Fibroblast of villous mesenchyme (primary cell): Measurements from ENCODE around the gene TGFBRAP1. TPM values are rescaled to one million over a fixed set of nuclear protein-coding genes. Genes with fewer than 3 reads are reported as not detected.

Experiments
- DNase-seq: peaks from one replicate; pipeline ENCODE4 v3.0.0-alpha.2; 2010; ENCODE audit warnings: low read depth
- H3K4me3 ChIP-seq: 2 replicates; pipeline ENCODE4 v1.5.1; 2011; ENCODE audit warnings: low read depth, mild to moderate bottlenecking, low read length
- CTCF ChIP-seq: IDR thresholded peaks from 2 replicates; pipeline ENCODE4 v1.5.1; 2012; ENCODE audit warnings: low read depth, mild to moderate bottlenecking, low read length; ENCODE audit not compliant: insufficient read depth
- total RNA-seq: library from RNA; depleted of rRNA; stranded (reverse); fragments of >200 nt; gene quantifications from 2 replicates; pipeline ENCODE4 v1.2.3, GENCODE V29; 2012

The TGFBRAP1 gene
- total RNA-seq, 1 donor, result 29.4 TPM

DNA sequence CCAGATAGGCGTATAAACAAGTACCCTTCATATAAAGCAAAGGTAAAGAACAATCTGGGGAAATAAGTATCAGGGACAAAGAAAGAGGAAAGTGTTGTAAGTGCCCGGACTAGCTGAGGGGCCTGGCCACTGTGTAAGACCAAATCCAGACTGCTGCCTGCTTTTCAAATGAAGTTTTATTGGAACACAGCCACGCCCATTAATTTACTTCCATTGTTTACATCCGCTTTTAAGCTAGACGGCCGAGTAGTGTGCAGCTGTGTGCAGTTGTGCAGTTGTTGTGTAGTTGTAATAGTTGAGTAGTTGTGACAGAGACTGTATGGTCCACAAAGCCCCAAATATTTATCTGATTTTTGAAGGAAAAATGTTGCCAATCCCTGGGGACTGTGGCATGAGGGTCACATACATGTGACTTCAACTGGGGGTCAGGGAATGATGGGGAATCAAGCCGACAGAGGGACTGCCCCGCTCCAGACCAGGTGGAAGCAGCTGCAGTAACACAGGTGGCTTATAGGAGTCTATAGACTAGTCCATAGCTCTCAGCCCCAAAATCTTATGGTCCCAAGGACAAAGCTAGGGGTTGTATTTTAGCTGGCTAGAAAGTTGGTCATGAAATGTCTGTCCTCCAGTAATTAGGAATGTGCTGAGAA lies 39.3 kb upstream of the TGFBRAP1 start:
- no peak for DNase-seq
- H3K4me3 ChIP-seq, result no peak overlapping the region
- TF ChIP-seq CTCF, result no peak

- no peak overlapping the region for H3K4me3 ChIP-seq
- no peak for DNase-seq
- no peak for TF ChIP-seq CTCF
These were observed 35.7 kb upstream of the TGFBRAP1 start for GRCh38 chr2:105365206-105365605.

GRCh38 chr2:105364436-105365139 lies 35.1 kb upstream of the TGFBRAP1 start:
- no peak for DNase-seq
- no peak overlapping the region for H3K4me3 ChIP-seq
- no peak for TF ChIP-seq CTCF

DNA sequence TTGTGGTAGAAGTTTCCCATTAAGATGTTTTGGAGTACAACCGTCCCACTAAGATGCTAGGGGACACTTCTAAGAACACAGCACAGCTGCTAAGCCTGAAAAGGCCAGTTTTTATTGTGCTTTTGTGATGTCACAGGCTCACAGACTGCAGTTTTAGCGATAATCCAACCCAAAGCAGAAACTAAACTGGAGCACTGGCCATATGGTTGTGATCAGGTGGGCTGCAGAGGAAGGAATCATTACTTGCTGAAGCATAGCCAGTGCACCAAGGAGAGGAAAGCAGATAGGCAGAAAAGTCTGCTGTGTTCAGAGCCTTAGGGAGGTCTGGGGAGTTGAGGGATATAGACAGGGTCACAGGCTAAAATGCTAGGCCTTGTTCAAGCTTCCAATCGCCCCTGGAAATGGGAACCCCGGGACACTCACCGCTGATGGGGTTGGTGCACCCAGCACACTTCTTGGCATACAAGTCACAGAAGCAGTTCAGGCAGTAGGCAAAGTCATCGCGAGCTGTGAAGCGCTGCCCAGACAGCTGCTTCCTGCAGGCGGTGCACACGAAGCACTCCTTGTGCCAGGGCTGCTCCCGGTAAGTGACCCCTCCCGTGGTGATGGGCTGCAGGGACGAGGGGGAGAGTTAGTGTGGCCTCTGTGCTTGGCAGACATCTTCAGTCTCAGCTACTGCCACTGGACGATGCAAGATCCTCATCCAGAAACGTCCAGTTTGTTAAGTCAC lies 33.5 kb upstream of the TGFBRAP1 start:
- H3K4me3 ChIP-seq, result no peak overlapping the region
- no peak for DNase-seq
- TF ChIP-seq CTCF, result no peak

DNA sequence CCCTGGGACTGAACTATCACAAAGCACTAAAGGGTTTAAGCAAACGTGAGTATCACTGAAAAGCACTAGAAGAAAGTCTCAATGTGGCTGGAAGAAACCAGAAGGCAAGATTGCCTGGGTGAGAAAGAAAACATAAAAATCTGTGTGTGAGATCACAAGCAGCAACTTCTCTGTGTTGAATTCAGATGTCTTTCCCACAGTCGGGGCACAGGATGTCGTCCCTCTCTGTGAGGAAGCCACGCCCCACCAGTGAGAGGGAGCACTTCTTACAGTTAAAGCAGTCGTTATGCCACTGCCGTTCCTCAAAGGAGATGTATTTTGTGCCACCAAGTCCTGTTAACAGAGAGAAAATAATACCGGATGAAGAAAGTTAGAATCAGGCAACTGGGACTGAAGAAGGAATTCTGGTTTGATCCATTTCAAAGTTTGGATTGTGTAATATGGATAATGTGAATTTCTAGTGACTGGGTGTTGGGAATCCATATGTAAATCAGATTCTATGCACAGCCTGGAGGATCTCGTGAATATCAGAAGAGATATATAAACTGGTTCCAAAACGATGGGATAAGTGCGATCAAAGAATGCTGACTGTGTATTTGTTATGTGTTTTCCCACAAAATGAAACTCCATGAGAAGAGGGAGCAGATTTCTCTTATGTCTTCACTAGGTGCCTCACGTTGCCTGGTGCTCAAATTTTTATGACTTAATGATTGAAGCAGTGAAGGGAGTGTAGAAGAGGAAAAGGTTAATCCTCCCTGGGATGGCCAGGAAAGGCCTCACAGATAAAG lies 31.8 kb upstream of the TGFBRAP1 start:
- TF ChIP-seq CTCF, result no peak
- no peak overlapping the region for H3K4me3 ChIP-seq
- DNase-seq, result no peak

DNA sequence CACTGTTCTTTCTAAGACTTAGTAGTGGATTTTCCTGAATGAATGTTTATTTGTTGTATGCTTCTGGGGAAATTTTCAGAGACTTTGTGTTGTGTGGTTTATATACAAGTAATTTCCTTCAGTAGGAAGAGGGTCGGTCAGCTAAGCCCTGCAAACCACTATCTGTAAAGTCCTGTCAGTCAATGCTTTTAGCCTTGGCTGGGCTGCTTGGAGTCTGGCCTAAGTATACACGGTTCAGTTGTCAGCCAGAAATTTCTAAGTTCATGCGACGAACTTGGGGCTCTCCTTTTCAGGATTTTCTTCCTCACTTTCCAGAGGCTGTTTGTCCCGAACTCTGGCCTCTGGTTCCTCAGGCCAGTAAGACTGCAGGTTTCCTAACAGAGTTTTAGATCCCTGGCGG lies 29.1 kb upstream of the TGFBRAP1 start:
- no peak for TF ChIP-seq CTCF
- H3K4me3 ChIP-seq, result no peak overlapping the region
- DNase-seq, result no peak
